Retinal pigment epithelial cell (primary cell): ENCODE measurements around the gene ADO.

Source experiments
- DNase-seq: peaks from one replicate; pipeline ENCODE4 v3.0.0-alpha.2; 2010; ENCODE audit warnings: low read depth
- H3K4me3 ChIP-seq: 2 replicates; pipeline ENCODE4 v1.5.1; 2011; ENCODE audit warnings: mild to moderate bottlenecking, low read length, control low read depth, moderate library complexity
- TF ChIP-seq, protein P1 (sequence below): conservative IDR thresholded peaks from 2 replicates; pipeline ENCODE4 v1.5.1; 2011; ENCODE audit warnings: low read depth, low read length, control low read depth, inconsistent platforms

ADO gene

DNA sequence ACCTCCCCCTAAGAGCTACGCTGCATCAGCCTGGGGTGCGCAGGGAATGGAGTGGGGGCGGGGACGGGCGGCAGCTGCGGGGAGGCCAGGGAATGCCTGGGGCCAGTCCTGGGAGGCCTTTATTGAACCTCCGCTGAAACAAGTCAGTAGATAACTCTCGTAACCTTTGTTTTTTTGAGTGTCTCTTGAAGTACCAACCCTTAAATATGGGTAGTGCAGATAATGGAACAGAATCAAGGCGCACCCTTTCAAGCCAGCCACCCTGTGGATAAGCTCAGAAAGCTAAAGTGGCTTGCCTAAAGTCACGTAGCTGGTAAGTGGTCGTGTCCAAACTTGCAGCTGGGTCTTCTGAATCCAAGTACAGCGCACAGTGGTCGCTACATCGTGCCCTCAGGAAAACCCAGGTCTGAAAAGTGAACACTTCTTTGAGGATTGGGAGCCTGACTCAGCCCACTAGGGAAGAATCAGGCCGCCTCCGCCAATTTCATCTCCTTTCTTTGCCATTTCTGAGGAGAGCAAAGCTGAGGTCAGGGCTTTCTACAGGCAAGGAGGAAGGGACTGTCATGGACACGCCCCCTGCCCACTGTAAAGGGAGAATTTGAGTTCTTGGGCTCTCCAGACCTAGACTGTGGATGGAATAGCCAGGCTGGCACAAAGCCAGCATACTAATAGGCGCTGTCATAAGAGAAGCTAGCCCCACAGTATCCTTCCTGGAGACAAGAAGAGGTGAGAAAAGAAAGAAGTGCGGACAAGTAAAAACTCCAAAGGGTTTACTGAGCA is 14.8 kb downstream of the ADO start:
- no peak overlapping the region for H3K4me3 ChIP-seq
- no peak for DNase-seq

DNA sequence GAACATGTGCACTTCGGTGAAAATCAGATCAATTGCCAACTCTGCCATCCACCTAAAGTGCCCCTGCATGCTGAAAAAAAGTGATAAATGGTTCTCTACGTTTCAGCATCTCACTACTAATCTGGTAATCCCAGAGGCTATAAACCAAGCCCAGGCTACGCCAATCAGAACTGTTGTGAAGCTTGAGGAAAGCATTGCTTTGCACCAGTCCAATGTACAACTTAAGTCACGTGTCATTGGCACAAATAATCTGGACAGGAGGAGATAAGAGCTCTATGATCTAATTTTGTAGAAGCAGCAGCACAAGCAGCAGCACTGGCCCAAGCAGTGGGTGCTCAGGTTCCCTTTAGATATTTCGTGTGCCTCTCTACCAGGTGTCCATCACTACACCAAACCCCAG is 16.1 kb downstream of the ADO start:
- H3K4me3 ChIP-seq = no peak overlapping the region
- TF ChIP-seq, protein P1, sequence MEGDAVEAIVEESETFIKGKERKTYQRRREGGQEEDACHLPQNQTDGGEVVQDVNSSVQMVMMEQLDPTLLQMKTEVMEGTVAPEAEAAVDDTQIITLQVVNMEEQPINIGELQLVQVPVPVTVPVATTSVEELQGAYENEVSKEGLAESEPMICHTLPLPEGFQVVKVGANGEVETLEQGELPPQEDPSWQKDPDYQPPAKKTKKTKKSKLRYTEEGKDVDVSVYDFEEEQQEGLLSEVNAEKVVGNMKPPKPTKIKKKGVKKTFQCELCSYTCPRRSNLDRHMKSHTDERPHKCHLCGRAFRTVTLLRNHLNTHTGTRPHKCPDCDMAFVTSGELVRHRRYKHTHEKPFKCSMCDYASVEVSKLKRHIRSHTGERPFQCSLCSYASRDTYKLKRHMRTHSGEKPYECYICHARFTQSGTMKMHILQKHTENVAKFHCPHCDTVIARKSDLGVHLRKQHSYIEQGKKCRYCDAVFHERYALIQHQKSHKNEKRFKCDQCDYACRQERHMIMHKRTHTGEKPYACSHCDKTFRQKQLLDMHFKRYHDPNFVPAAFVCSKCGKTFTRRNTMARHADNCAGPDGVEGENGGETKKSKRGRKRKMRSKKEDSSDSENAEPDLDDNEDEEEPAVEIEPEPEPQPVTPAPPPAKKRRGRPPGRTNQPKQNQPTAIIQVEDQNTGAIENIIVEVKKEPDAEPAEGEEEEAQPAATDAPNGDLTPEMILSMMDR = no peak
- DNase-seq = no peak

More for the DNA sequence above, 14.8 kb downstream of the ADO start:
- TF ChIP-seq, protein P1 = no peak

DNA sequence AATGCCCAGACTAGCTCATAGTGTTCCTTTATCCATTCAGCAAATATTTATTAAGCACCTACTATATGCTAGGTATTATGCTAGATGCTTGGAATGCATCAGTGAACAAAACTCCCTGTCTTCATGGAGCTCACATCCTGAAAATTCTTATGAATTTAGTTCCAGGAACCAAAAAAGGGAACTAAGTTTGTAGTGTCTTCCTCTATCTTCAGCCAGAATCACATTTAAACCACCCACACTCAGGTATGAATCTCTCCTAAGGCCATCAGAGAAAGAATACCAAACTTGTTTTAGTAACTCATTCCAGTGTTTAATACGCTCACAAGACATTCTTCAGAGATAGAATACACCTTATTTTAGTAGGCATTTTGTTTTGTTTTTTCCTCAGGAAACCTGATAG is 21.8 kb downstream of the ADO start:
- no peak overlapping the region for H3K4me3 ChIP-seq
- no peak for DNase-seq
- TF ChIP-seq, protein P1 = no peak

DNA sequence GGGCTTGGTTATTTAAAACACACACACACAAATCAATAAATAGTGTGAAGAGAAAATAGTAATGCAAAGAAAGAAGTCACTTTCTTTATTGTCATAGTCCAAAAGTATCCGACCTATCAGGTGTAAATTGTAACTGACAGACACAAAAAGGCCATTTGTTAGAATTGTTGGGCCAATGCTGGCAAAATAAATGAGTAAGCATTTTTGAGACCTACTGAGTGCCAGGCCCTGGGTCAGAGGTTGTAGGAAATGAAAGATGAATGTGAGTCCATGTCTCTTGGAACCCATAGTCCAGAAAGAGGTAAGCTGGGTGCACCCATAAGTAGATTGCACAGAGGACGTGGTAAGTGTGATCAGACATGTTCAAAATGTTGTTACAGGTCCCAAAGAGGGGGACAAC is 25.1 kb downstream of the ADO start:
- H3K4me3 ChIP-seq = no peak overlapping the region
- no peak for DNase-seq
- TF ChIP-seq, protein P1 = no peak

DNA sequence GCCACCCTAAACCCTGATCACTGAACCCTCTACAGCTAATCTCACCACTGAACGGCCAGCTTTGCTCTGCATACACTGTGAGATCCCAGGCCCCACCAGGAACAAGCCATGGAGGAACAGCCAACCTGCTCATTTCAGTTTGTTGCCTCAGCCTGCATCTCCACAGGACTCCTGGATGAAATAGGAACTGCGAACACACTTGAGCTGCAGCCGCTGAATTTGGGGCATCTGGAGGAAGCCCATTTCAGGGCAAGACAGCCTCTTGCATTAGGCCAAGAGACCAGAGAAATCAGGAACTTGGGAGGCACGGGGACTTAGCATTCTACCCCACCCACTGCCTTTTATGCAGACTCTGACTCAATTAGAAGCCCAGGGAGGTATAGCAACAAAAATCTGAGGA is 26.2 kb downstream of the ADO start:
- TF ChIP-seq, protein P1 = no peak
- DNase-seq = no peak
- no peak overlapping the region for H3K4me3 ChIP-seq

DNA sequence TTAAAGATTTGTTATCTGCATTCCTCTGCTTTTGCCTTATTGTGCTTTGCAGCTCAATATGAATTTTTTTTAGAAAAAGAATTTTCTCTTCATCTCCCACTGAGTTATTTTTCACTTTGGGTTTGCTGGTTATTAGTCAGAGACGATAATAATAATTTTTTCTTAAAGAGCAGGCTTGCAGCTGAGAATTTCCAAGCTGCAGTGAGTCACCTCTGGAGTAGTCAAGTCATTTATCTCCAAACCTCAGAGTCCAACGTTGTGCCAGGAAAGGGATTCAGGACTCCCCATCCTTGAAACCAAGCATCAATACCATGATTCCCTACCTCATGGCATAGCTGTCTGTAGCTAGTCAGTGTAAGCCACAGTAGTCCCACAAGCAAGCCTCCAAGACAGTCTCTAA is 26.8 kb downstream of the ADO start:
- TF ChIP-seq, protein P1 = no peak
- no peak overlapping the region for H3K4me3 ChIP-seq
- DNase-seq = no peak

DNA sequence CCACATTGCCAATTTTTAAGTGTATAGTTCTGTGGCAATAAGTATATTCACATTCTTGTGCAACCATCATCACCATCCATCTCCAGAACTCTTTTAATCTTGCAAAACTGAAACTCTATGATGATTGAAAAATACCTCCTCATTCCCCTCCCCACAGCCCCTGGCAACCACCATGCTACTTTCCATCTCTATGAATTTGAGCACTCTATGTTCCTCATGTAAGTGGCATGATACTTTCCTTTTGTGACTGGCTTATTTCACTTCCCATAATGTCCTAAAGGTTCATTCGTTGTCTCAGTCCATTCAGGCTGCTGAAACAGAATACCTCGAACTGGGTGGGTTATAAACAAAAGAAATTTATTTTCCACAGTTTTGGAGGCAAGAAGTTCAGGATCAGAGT is 35.1 kb downstream of the ADO start:
- no peak overlapping the region for H3K4me3 ChIP-seq
- DNase-seq = no peak
- TF ChIP-seq, protein P1 = no peak
